GM12892 (cell line): ENCODE data around the gene RGS1.

Experiments used
- DNase-seq: peaks from one replicate; pipeline ENCODE4 v3.0.0; 2011; ENCODE audit not compliant: insufficient read length
- FAIRE-seq: peaks from 2 replicates; lab custom pipeline; 2011; peaks lifted over from hg19 to GRCh38; lab: Jason Lieb, UNC
- POLR2A ChIP-seq: IDR thresholded peaks from 2 replicates; pipeline ENCODE4 v1.6.1; 2011; ENCODE audit warnings: low read depth, low read length, control low read depth
- POLR2AphosphoS5 ChIP-seq: IDR thresholded peaks from 2 replicates; pipeline ENCODE4 v1.6.1; 2011; ENCODE audit warnings: low read depth, low read length, control low read depth
- TAF1 ChIP-seq: IDR thresholded peaks from 2 replicates; pipeline ENCODE4 v1.6.1; 2011; ENCODE audit warnings: low read depth, mild to moderate bottlenecking, control low read depth, low read length, borderline replicate concordance

Gene RGS1

GRCh38 chr1:192609110-192610079 is 33.8 kb downstream of the RGS1 start:
- FAIRE-seq (peak; percentile 99), DNase-seq (peak; percentile 38)

GRCh38 chr1:192610112-192610889 is 34.7 kb downstream of the RGS1 start:
- no peak for DNase-seq
- FAIRE-seq: no peak
- no peak for TF ChIP-seq TAF1
- TF ChIP-seq POLR2AphosphoS5: no peak

More at GRCh38 chr1:192609110-192610079, 33.8 kb downstream of the RGS1 start:
- TF ChIP-seq TAF1 (no peak), POLR2A (0 out of 2 replicates have a peak, but pooled peaks have one; percentile 27), POLR2AphosphoS5 (0 out of 2 replicates have a peak, but pooled peaks have one; percentile 33)

GRCh38 chr1:192615055-192615454 is 39.5 kb downstream of the RGS1 start:
- TF ChIP-seq POLR2AphosphoS5 (no peak), POLR2A (no peak), TAF1 (no peak)
- DNase-seq: no peak
- FAIRE-seq: no peak

- no peak for TF ChIP-seq POLR2AphosphoS5
- no peak for TF ChIP-seq TAF1
- no peak for TF ChIP-seq POLR2A
- DNase-seq (no peak), FAIRE-seq (no peak)
These were observed 44.6 kb downstream of the RGS1 start for GRCh38 chr1:192620071-192620635.

GRCh38 chr1:192626366-192627179 is 51.0 kb downstream of the RGS1 start:
- TF ChIP-seq POLR2A (no peak), POLR2AphosphoS5 (no peak), TAF1 (no peak)
- peak; percentile 84 for FAIRE-seq
- no peak for DNase-seq

- FAIRE-seq (peak; percentile 14), DNase-seq (no peak)
- TF ChIP-seq TAF1: no peak
- no peak for TF ChIP-seq POLR2AphosphoS5
- TF ChIP-seq POLR2A: no peak
These were observed 52.3 kb downstream of the RGS1 start for GRCh38 chr1:192627901-192628300.

GRCh38 chr1:192628396-192629057 is 53.0 kb downstream of the RGS1 start:
- DNase-seq (no peak), FAIRE-seq (no peak)
- no peak for TF ChIP-seq POLR2AphosphoS5
- no peak for TF ChIP-seq TAF1
- TF ChIP-seq POLR2A: no peak

- DNase-seq: no peak
- no peak for FAIRE-seq
These were observed 54.0 kb downstream of the RGS1 start for GRCh38 chr1:192629612-192630011.

More at GRCh38 chr1:192629612-192630011, 54.0 kb downstream of the RGS1 start:
- no peak for TF ChIP-seq POLR2AphosphoS5
- no peak for TF ChIP-seq TAF1
- TF ChIP-seq POLR2A: no peak
